ENCODE results near the gene STUM. TPM values are rescaled to one million over a fixed set of nuclear protein-coding genes. Genes with fewer than 3 reads are reported as not detected.

Gene STUM
- total and polyA plus RNA-seq, 10 of the 15 experiments (the other 5 are each of a cell fraction or from before 2014, with no cell fraction given) = under 0.01 to 0.15 (median 0.09) TPM; not detected in 5

GRCh38 chr1:226657895-226658545 lies 109.5 kb downstream of the STUM start:
- Histone ChIP-seq H3K4me1 (ENCODE audit: control insufficient read depth, insufficient read depth, low read length) (peaks cover 71% of the 10 kb centered on the region), H3K9me3 (replicated peaks; ENCODE audit: control insufficient read depth, insufficient read depth, low read length) (no peaks in the 10 kb centered on the region), H3K79me2 (ENCODE audit: control insufficient read depth, insufficient read depth, low read length) (peaks cover 47% of the 10 kb centered on the region), H3K27me3 (replicated peaks in 1 of 2; ENCODE audit: control insufficient read depth in 2 of 2, insufficient read depth in 2 of 2, low read length in 1 of 2) (no peaks in the 10 kb centered on the region), H2AFZ (ENCODE audit: control insufficient read depth, low read depth, low read length) (no peak overlapping the region), H3K9ac (ENCODE audit: control insufficient read depth, insufficient read depth, low read length) (no peak overlapping the region), H3K36me3 (ENCODE audit: control insufficient read depth in 2 of 2, insufficient read depth in 2 of 2, low read length in 1 of 2) (peaks cover 5 to 15% of the 10 kb centered on the region in 2 experiments; a peak in 3 of 4 replicates), H4K20me1 (ENCODE audit: control insufficient read depth, insufficient read depth) (peaks cover 5% of the 10 kb centered on the region; the same call in 1 of the 2 replicates), H3K27ac (ENCODE audit: control insufficient read depth, insufficient read depth) (no peak overlapping the region), H3K4me2 (ENCODE audit: control insufficient read depth, insufficient read depth) (no peak overlapping the region), H3K4me3 (no peak overlapping the region)
- intact Hi-C loops (cut with micrococcal nuclease; ENCODE audit: unreplicated experiment) = no loop called here
- FAIRE-seq = no peak
- DNase-seq (ENCODE audit: low read depth, low spot score) = no peak
- no peak for TF ChIP-seq FOS (IDR thresholded peaks at IDR 0.05; ENCODE audit: borderline replicate concordance, extremely low read depth, insufficient read length)
- no peak for TF ChIP-seq STAT1 (conservative IDR thresholded peaks at IDR 0.05)
- no peak for TF ChIP-seq RAD21 (IDR thresholded peaks at IDR 0.05; ENCODE audit: insufficient read depth, low read depth, low read length)
- no peak for TF ChIP-seq MTA2 (IDR thresholded peaks at IDR 0.05; ENCODE audit: low read depth)
- TF ChIP-seq NFIC (IDR thresholded peaks at IDR 0.05; ENCODE audit: low read depth, low read length) = no peak
- no peak for TF ChIP-seq EP300 (IDR thresholded peaks at IDR 0.05; ENCODE audit: borderline replicate concordance in 1 of 2, control insufficient read depth in 1 of 2, low read depth in 2 of 2, low read length in 2 of 2)
- TF ChIP-seq MAX (IDR thresholded peaks at IDR 0.05; ENCODE audit: low read depth, low read length) = no peak
- TF ChIP-seq POLR2AphosphoS5 (IDR thresholded peaks at IDR 0.05; ENCODE audit: low read length) = no peak
- TF ChIP-seq NR2C2 (IDR thresholded peaks at IDR 0.05; ENCODE audit: borderline replicate concordance, control insufficient read depth, insufficient read length, low read depth) = no peak
- no peak for TF ChIP-seq LARP7 (IDR thresholded peaks at IDR 0.05)
- TF ChIP-seq DPF2 (IDR thresholded peaks at IDR 0.05) = no peak
- in situ Hi-C loops (cut with MboI) = no loop called here
- ChIA-PET CTCF (interaction anchor here (0.8 kb wide), 1 partner anchor 170 kb away, joined by 3 read pairs; no protein-coding TSS in a partner anchor), SMC1A (ENCODE audit: uncharacterized antibody, unreplicated experiment) (interaction anchor here (1.3 kb wide), 1 partner anchor 30 kb away, joined by 4 read pairs; no protein-coding TSS in a partner anchor), RAD21 (ENCODE audit: unreplicated experiment) (no interaction called here), POLR2A (no interaction called here)
- 92% methylated on average over 10 of the region's 10 CpGs for WGBS (ENCODE audit: insufficient coverage, insufficient replicate concordance, low lambda C conversion rate, missing lambda C conversion rate)
- ATAC-seq = no peak
- BruUV-seq (replicated peaks) = no TSS peak
